Lung (tissue), 12 donors: Measurements from ENCODE around the gene ST8SIA1. TPM values are rescaled to one million over a fixed set of nuclear protein-coding genes. Genes with fewer than 3 reads are reported as not detected.

Experiments used
- ATAC-seq: fragments of 200-7000 bp; cut with Tn5 transposase; one replicate; pipeline ENCODE4 v1.9.1; 2020; ENCODE audit warnings: moderate number of reproducible peaks; ENCODE audit not compliant: insufficient read depth, low FRiP score
- DNase-seq, 3 donors: peaks; one replicate each; pipeline ENCODE4 v3.0.0-alpha.2; 2013 to 2017
- H3K27ac ChIP-seq, 2 donors: one replicate each; pipeline ENCODE4 v1.5.1; 2013; ENCODE audit warnings: mild to moderate bottlenecking in 2 of 2, moderate library complexity in 2 of 2, control low read depth in 1 of 2, inconsistent platforms in 1 of 2, low read depth in 1 of 2, low read length in 1 of 2
- H3K27me3 ChIP-seq, 3 donors: one replicate each; pipeline ENCODE4 v1.5.1; 2013; ENCODE audit warnings: low read length in 2 of 3; ENCODE audit not compliant: control insufficient read depth in 3 of 3, insufficient read depth in 3 of 3
- H3K36me3 ChIP-seq, 4 donors: one replicate each; pipeline ENCODE4 v1.5.1; 2013; ENCODE audit warnings: low read length in 4 of 4, mild to moderate bottlenecking in 1 of 4, moderate library complexity in 1 of 4; ENCODE audit not compliant: control insufficient read depth in 4 of 4, insufficient read depth in 4 of 4
- H3K4me1 ChIP-seq, 5 donors: one replicate each; pipeline ENCODE4 v1.5.1; 2013; ENCODE audit warnings: low read length in 5 of 5, mild to moderate bottlenecking in 2 of 5, moderate library complexity in 1 of 5; ENCODE audit not compliant: control insufficient read depth in 5 of 5, insufficient read depth in 5 of 5
- H3K4me3 ChIP-seq: one replicate; pipeline ENCODE4 v1.5.1; 2013; ENCODE audit warnings: mild to moderate bottlenecking, control low read depth, moderate library complexity
- H3K9ac ChIP-seq, 2 donors: one replicate each; pipeline ENCODE4 v1.5.1; 2013; ENCODE audit warnings: low read length in 2 of 2, control low read depth in 1 of 2; ENCODE audit not compliant: insufficient read depth in 1 of 2
- H3K9me3 ChIP-seq, 4 donors: one replicate each; pipeline ENCODE4 v1.5.1; 2013; ENCODE audit warnings: low read length in 3 of 4, mild to moderate bottlenecking in 1 of 4, moderate library complexity in 1 of 4; ENCODE audit not compliant: control insufficient read depth in 4 of 4, insufficient read depth in 3 of 4
- CTCF ChIP-seq: IDR thresholded peaks from 2 replicates; pipeline ENCODE4 v1.5.1; 2012; ENCODE audit warnings: mild to moderate bottlenecking; ENCODE audit errors: control extremely low read depth, extremely low read depth
- WGBS, 2 donors: extraction: QIAGEN DNeasy Blood & Tissue Kit; methylation state at CpG; one replicate each; pipeline ENCODE4 v1.1.7; 2013; 5-methylcytosine and 5-hydroxymethylcytosine counted together
- polyA plus RNA-seq, 2 donors: library from polyadenylated mRNA; stranded (reverse); fragments of 200-250 nt; gene quantifications; one replicate each; pipeline ENCODE4 v1.2.1, GENCODE V29; 2013
- total RNA-seq, 2 donors: library from RNA; depleted of rRNA in 1 of 2; stranded (reverse); fragments of >200 nt in 1 of 2; gene quantifications; one replicate each; pipeline ENCODE4 v1.2.1, GENCODE V29; 2014 to 2021
- donor health status: control.
- donor health status: control.
- donor health status: Bipolar disorder and iron deficiency.
- donor health status: healthy.
- donor health status: DM: yes; HTN: yes; CAD: no.

ST8SIA1 gene
- total and polyA plus RNA-seq, 4 donors = 1.2 to 20.9 (median 3.5) TPM

GRCh38 chr12:22333186-22333712 lies 1.3 kb downstream of the ST8SIA1 start:
- 34 to 41% methylated on average over 10 of the region's 10 CpGs for WGBS, 2 donors
- peaks cover 0 to 16% (median 0%) of the 10 kb centered on the region in 3 donors for H3K27me3 ChIP-seq
- peak; percentile 27 for ATAC-seq
- no peaks in the 10 kb centered on the region for H3K36me3 ChIP-seq
- H3K9ac ChIP-seq = peak overlapping the region in 1 of 2 donors; percentile 58
- no peak overlapping the region for H3K4me3 ChIP-seq
- TF ChIP-seq CTCF = no peak
- H3K9me3 ChIP-seq = no peaks in the 10 kb centered on the region
- H3K4me1 ChIP-seq = peaks cover 0 to 33% (median 8%) of the 10 kb centered on the region in 5 donors
- H3K27ac ChIP-seq = no peak overlapping the region
- no peak for DNase-seq

- ATAC-seq (no peak), DNase-seq (no peak)
- Histone ChIP-seq H3K27ac (no peak overlapping the region), H3K27me3 (peaks cover 0 to 16% (median 0%) of the 10 kb centered on the region in 3 donors), H3K36me3 (no peaks in the 10 kb centered on the region), H3K9ac (no peak overlapping the region), H3K4me3 (no peak overlapping the region), H3K4me1 (peaks cover 0 to 43% (median 8%) of the 10 kb centered on the region in 5 donors), H3K9me3 (no peaks in the 10 kb centered on the region)
- no peak for TF ChIP-seq CTCF
Observed at GRCh38 chr12:22332202-22332601, 2.3 kb downstream of the ST8SIA1 start.

- no peaks in the 10 kb centered on the region for H3K9me3 ChIP-seq
- DNase-seq = no peak
- H3K9ac ChIP-seq = no peak overlapping the region
- peaks cover 0 to 16% (median 0%) of the 10 kb centered on the region in 3 donors for H3K27me3 ChIP-seq
- H3K4me1 ChIP-seq = peaks cover 0 to 44% (median 12%) of the 10 kb centered on the region in 5 donors
- 50 to 67% methylated on average over 4 of the region's 4 CpGs for WGBS, 2 donors
- no peak for ATAC-seq
- no peaks in the 10 kb centered on the region for H3K36me3 ChIP-seq
- no peak overlapping the region for H3K4me3 ChIP-seq
- TF ChIP-seq CTCF = no peak
- no peak overlapping the region for H3K27ac ChIP-seq
Observed at GRCh38 chr12:22329621-22330020, 4.9 kb downstream of the ST8SIA1 start.

- ATAC-seq (no peak), DNase-seq (peak in 1 of 3 donors; percentile 61)
- no peak for TF ChIP-seq CTCF
- Histone ChIP-seq H3K9ac (no peak overlapping the region), H3K4me1 (peaks cover 0 to 16% (median 4%) of the 10 kb centered on the region in 5 donors), H3K36me3 (peaks cover 0 to 5% (median 0%) of the 10 kb centered on the region in 4 donors), H3K27ac (no peak overlapping the region), H3K4me3 (no peak overlapping the region), H3K27me3 (no peaks in the 10 kb centered on the region), H3K9me3 (no peaks in the 10 kb centered on the region)
- 36 to 52% methylated on average over 4 of the region's 4 CpGs for WGBS, 2 donors
Observed at GRCh38 chr12:22325218-22325617, 9.3 kb downstream of the ST8SIA1 start.
